Left kidney (tissue), 2 donors: ENCODE measurements around the gene UBTD2. TPM values are rescaled to one million over a fixed set of nuclear protein-coding genes. Genes with fewer than 3 reads are reported as not detected.
"Not testable (repeated sequence)": the region's sequence is repeated elsewhere in the genome, so short reads cannot be mapped to it uniquely, and the experiment has no call there.

Experiments used
- DNase-seq: peaks from one replicate; pipeline ENCODE4 v3.0.0-alpha.2; 2013
- polyA plus RNA-seq: library from polyadenylated mRNA; unstranded; fragments of 120-200 nt; gene quantifications from one replicate; pipeline ENCODE4 v1.2.1, GENCODE V29; 2013; ENCODE audit not compliant: insufficient read length

Gene UBTD2
- polyA plus RNA-seq, 1 donor, result 77.0 TPM

- DNase-seq, result no peak
These were observed 10.3 kb upstream of the UBTD2 start for GRCh38 chr5:172293745-172294342.

- DNase-seq, result peak; percentile 61
These were observed 9.6 kb upstream of the UBTD2 start for GRCh38 chr5:172293054-172293744.

- not testable (repeated sequence) for DNase-seq
These were observed 8.3 kb upstream of the UBTD2 start for GRCh38 chr5:172291837-172292236.

- DNase-seq, result no peak
These were observed 4.9 kb upstream of the UBTD2 start for GRCh38 chr5:172288465-172288864.

- not testable (repeated sequence) for DNase-seq
These were observed 3.6 kb upstream of the UBTD2 start for GRCh38 chr5:172287140-172287539.

- no peak for DNase-seq
These were observed 1.9 kb upstream of the UBTD2 start for GRCh38 chr5:172285226-172286143.

- DNase-seq, result peak; percentile 32
These were observed 1.0 kb upstream of the UBTD2 start for GRCh38 chr5:172284611-172284980.

GRCh38 chr5:172283862-172284610 lies 472 bp upstream of the UBTD2 start:
- peak; percentile 88 for DNase-seq

- no peak for DNase-seq
These were observed 1.1 kb downstream of the UBTD2 start for GRCh38 chr5:172282272-172283019.

GRCh38 chr5:172281346-172281745 lies 2.2 kb downstream of the UBTD2 start:
- DNase-seq, result no peak

GRCh38 chr5:172280929-172281328 lies 2.6 kb downstream of the UBTD2 start:
- no peak for DNase-seq

GRCh38 chr5:172280317-172280716 lies 3.2 kb downstream of the UBTD2 start:
- no peak for DNase-seq

GRCh38 chr5:172278356-172278755 lies 5.2 kb downstream of the UBTD2 start:
- no peak for DNase-seq

- DNase-seq, result no peak
These were observed 7.3 kb downstream of the UBTD2 start for GRCh38 chr5:172276214-172276613.

- no peak for DNase-seq
These were observed 8.4 kb downstream of the UBTD2 start for GRCh38 chr5:172274951-172275753.

GRCh38 chr5:172267943-172268342 lies 15.6 kb downstream of the UBTD2 start:
- no peak for DNase-seq

GRCh38 chr5:172266676-172267092 lies 16.9 kb downstream of the UBTD2 start:
- no peak for DNase-seq

- no peak for DNase-seq
These were observed 17.4 kb downstream of the UBTD2 start for GRCh38 chr5:172266071-172266675.

GRCh38 chr5:172264815-172265395 lies 18.7 kb downstream of the UBTD2 start:
- DNase-seq, result no peak

- DNase-seq, result no peak
These were observed 28.1 kb downstream of the UBTD2 start for GRCh38 chr5:172255444-172255843.
